GM23248 (cell line): Measurements from ENCODE around the gene OR10A6. TPM values are rescaled to one million over a fixed set of nuclear protein-coding genes. Genes with fewer than 3 reads are reported as not detected.

Source experiments
- DNase-seq: peaks from one replicate; pipeline ENCODE4 v3.0.0-alpha.2; 2015
- H2AFZ ChIP-seq: fragments of 200-600 bp; sonication (generic); 2 replicates; pipeline ENCODE4 v1.6.1; 2016; ENCODE audit warnings: antibody characterized with exemption
- H3F3A ChIP-seq: fragments of 200-600 bp; sonication (generic); 2 replicates; pipeline ENCODE4 v1.6.1; 2016; ENCODE audit warnings: mild to moderate bottlenecking, antibody characterized with exemption, mixed run types; ENCODE audit not compliant: insufficient read depth
- H3K27ac ChIP-seq: fragments of 200-600 bp; sonication (generic); 2 replicates; pipeline ENCODE4 v1.5.1; 2016; ENCODE audit warnings: mild to moderate bottlenecking
- H3K27me3 ChIP-seq: fragments of 200-600 bp; sonication (generic); replicated peaks from 2 replicates; pipeline ENCODE4 v1.6.1; 2016; ENCODE audit warnings: mild to moderate bottlenecking; ENCODE audit not compliant: insufficient read depth
- H3K36me3 ChIP-seq: fragments of 200-600 bp; sonication (generic); 2 replicates; pipeline ENCODE4 v1.6.1; 2016; ENCODE audit warnings: low read depth, mild to moderate bottlenecking
- H3K4me1 ChIP-seq: fragments of 200-600 bp; sonication (generic); 2 replicates; pipeline ENCODE4 v1.6.1; 2016; ENCODE audit warnings: mild to moderate bottlenecking; ENCODE audit not compliant: insufficient read depth
- H3K4me2 ChIP-seq: fragments of 200-600 bp; sonication (generic); one replicate; pipeline ENCODE4 v1.6.1; 2016; ENCODE audit warnings: mild to moderate bottlenecking; ENCODE audit not compliant: unreplicated experiment
- H3K4me3 ChIP-seq: fragments of 200-600 bp; sonication (generic); 2 replicates; pipeline ENCODE4 v1.5.1; 2016; ENCODE audit warnings: mild to moderate bottlenecking
- H3K79me2 ChIP-seq: fragments of 200-600 bp; sonication (generic); 2 replicates; pipeline ENCODE4 v1.6.1; 2016; ENCODE audit warnings: mild to moderate bottlenecking; ENCODE audit not compliant: insufficient read depth
- H3K9ac ChIP-seq: fragments of 200-600 bp; sonication (generic); 2 replicates; pipeline ENCODE4 v1.6.1; 2016; ENCODE audit warnings: mild to moderate bottlenecking
- H3K9me2 ChIP-seq: fragments of 200-600 bp; sonication (generic); 2 replicates; pipeline ENCODE4 v1.6.1; 2016; ENCODE audit warnings: mixed run types, mild to moderate bottlenecking, moderate library complexity; ENCODE audit not compliant: insufficient read depth
- H3K9me3 ChIP-seq: fragments of 200-600 bp; sonication (generic); one replicate; pipeline ENCODE4 v1.6.1; 2017; ENCODE audit warnings: low read depth
- H4K20me1 ChIP-seq: fragments of 200-600 bp; sonication (generic); 2 replicates; pipeline ENCODE4 v1.6.0; 2016; ENCODE audit not compliant: insufficient read depth
- EZH2 ChIP-seq: fragments of 200-600 bp; sonication (generic); IDR thresholded peaks from 2 replicates; pipeline ENCODE4 v1.6.1; 2018; ENCODE audit warnings: antibody characterized with exemption, mild to moderate bottlenecking; ENCODE audit not compliant: insufficient read depth, poor library complexity, severe bottlenecking
- EZH2phosphoT487 ChIP-seq: fragments of 200-600 bp; sonication (generic); IDR thresholded peaks from 2 replicates; pipeline ENCODE4 v1.6.1; 2018; ENCODE audit warnings: antibody characterized with exemption, moderate library complexity, mild to moderate bottlenecking, low read depth; ENCODE audit not compliant: insufficient read depth
- WGBS, 2 experiments: methylation state at CpG; one replicate each; pipeline ENCODE4 v1.1.6; 2015 to 2017; ENCODE audit warnings: low lambda C conversion rate in 2 of 2, low coverage in 1 of 2; ENCODE audit errors: missing lambda C conversion rate in 2 of 2; 5-methylcytosine and 5-hydroxymethylcytosine counted together
- in situ Hi-C: fragments of 300-500 bp; cut with MboI; formaldehyde crosslinking; loops from 2 replicates; pipeline ENCODE4 v1.15.0; 2020
- polyA plus RNA-seq: library from polyadenylated mRNA; unstranded; fragments of >200 nt; fragmentation: Nextera tagmentation; extraction: Ambion mirVana; gene quantifications from 2 replicates; pipeline ENCODE4 v1.2.1, GENCODE V29; 2016
- total RNA-seq: library from RNA; depleted of rRNA; stranded (reverse); fragments of >200 nt; shearing (Covaris generic); gene quantifications from 2 replicates; pipeline ENCODE4 v1.2.3, GENCODE V29; 2014

OR10A6 gene
- total and polyA plus RNA-seq, 2 experiments from 2014 or later = 0.11 to 0.39 TPM

- Histone ChIP-seq H3K4me2 (no peak overlapping the region), H3K27me3 (no peaks in the 10 kb centered on the region), H3K4me3 (no peak overlapping the region), H3K9ac (no peak overlapping the region), H4K20me1 (no peaks in the 10 kb centered on the region), H3K79me2 (no peaks in the 10 kb centered on the region), H3K36me3 (no peaks in the 10 kb centered on the region), H3F3A (peaks cover 31% of the 10 kb centered on the region), H2AFZ (0 out of 2 replicates have a peak overlapping the region, but pooled peaks have one; percentile 17), H3K9me2 (no peaks in the 10 kb centered on the region), H3K27ac (no peak overlapping the region), H3K4me1 (peaks cover 57% of the 10 kb centered on the region), H3K9me3 (no peaks in the 10 kb centered on the region)
- in situ Hi-C loops = loop anchor here (5.0 kb wide), 1 partner anchor 93 kb away; the partner anchor contains the start of gene EIF3F
- no peak for TF ChIP-seq EZH2
- TF ChIP-seq EZH2phosphoT487 = no peak
- WGBS, 2 experiments = 73 to 79% methylated on average over 3 of the region's 3 CpGs
- DNase-seq = no peak
Measured at GRCh38 chr11:7894251-7894650, 36.8 kb downstream of the OR10A6 start.

GRCh38 chr11:7893796-7894195 lies 37.3 kb downstream of the OR10A6 start:
- Histone ChIP-seq H4K20me1 (no peaks in the 10 kb centered on the region), H3K79me2 (no peaks in the 10 kb centered on the region), H3K36me3 (no peaks in the 10 kb centered on the region), H3K27me3 (no peaks in the 10 kb centered on the region), H3K4me2 (no peak overlapping the region), H3K27ac (no peak overlapping the region), H2AFZ (0 out of 2 replicates have a peak overlapping the region, but pooled peaks have one; percentile 17), H3K4me3 (no peak overlapping the region), H3K9me3 (no peaks in the 10 kb centered on the region), H3K4me1 (peaks cover 57% of the 10 kb centered on the region), H3K9me2 (no peaks in the 10 kb centered on the region), H3F3A (peaks cover 31% of the 10 kb centered on the region), H3K9ac (no peak overlapping the region)
- 85 to 90% methylated on average over 2 of the region's 2 CpGs for whole genome bisulfite sequencing, 2 experiments
- no peak for DNase-seq
- TF ChIP-seq EZH2phosphoT487 (no peak), EZH2 (no peak)
- in situ Hi-C loops = loop anchor here (5.0 kb wide), 1 partner anchor 94 kb away; the partner anchor contains the start of gene EIF3F

GRCh38 chr11:7892840-7893254 lies 38.2 kb downstream of the OR10A6 start:
- no peaks in the 10 kb centered on the region for H4K20me1 ChIP-seq
- H3K9me3 ChIP-seq = no peaks in the 10 kb centered on the region
- no peaks in the 10 kb centered on the region for H3K36me3 ChIP-seq
- H3F3A ChIP-seq = peaks cover 31% of the 10 kb centered on the region
- H3K9ac ChIP-seq = peak overlapping the region; percentile 46
- TF ChIP-seq EZH2 (no peak), EZH2phosphoT487 (no peak)
- H2AFZ ChIP-seq = peak overlapping the region; percentile 92
- 0 out of 2 replicates have a peak overlapping the region, but pooled peaks have one; percentile 8 for H3K4me3 ChIP-seq
- in situ Hi-C loops = loop anchor here (5.0 kb wide), 1 partner anchor 94 kb away; the partner anchor contains the start of gene EIF3F
- peaks cover 57% of the 10 kb centered on the region for H3K4me1 ChIP-seq
- H3K79me2 ChIP-seq = no peaks in the 10 kb centered on the region
- no peaks in the 10 kb centered on the region for H3K27me3 ChIP-seq
- WGBS, 2 experiments = 14 to 19% methylated on average over 2 of the region's 2 CpGs
- peak overlapping the region; percentile 76 for H3K4me2 ChIP-seq
- peak overlapping the region; percentile 69 for H3K27ac ChIP-seq
- H3K9me2 ChIP-seq = no peaks in the 10 kb centered on the region
- DNase-seq = peak; percentile 79

- Histone ChIP-seq H3K4me2 (peak overlapping the region; percentile 76), H3K9me3 (no peaks in the 10 kb centered on the region), H2AFZ (peak overlapping the region; percentile 92), H3K9me2 (no peaks in the 10 kb centered on the region), H3K9ac (peak overlapping the region; percentile 41), H3K4me1 (peaks cover 57% of the 10 kb centered on the region), H3K79me2 (no peaks in the 10 kb centered on the region), H3K27ac (peak overlapping the region; percentile 69), H3K4me3 (peak overlapping the region; percentile 8; the same call in 1 of the 2 replicates), H4K20me1 (no peaks in the 10 kb centered on the region), H3K36me3 (no peaks in the 10 kb centered on the region), H3K27me3 (no peaks in the 10 kb centered on the region), H3F3A (peaks cover 31% of the 10 kb centered on the region)
- in situ Hi-C loops = loop anchor here (5.0 kb wide), 1 partner anchor 95 kb away; the partner anchor contains the start of gene EIF3F
- no peak for TF ChIP-seq EZH2phosphoT487
- WGBS, 2 experiments = 37% methylated on average over 6 of the region's 6 CpGs
- DNase-seq = peak; percentile 85
Measured at GRCh38 chr11:7892059-7892699, 38.9 kb downstream of the OR10A6 start.
